Measurements from ENCODE around the gene FAM237B.

FAM237B gene

DNA sequence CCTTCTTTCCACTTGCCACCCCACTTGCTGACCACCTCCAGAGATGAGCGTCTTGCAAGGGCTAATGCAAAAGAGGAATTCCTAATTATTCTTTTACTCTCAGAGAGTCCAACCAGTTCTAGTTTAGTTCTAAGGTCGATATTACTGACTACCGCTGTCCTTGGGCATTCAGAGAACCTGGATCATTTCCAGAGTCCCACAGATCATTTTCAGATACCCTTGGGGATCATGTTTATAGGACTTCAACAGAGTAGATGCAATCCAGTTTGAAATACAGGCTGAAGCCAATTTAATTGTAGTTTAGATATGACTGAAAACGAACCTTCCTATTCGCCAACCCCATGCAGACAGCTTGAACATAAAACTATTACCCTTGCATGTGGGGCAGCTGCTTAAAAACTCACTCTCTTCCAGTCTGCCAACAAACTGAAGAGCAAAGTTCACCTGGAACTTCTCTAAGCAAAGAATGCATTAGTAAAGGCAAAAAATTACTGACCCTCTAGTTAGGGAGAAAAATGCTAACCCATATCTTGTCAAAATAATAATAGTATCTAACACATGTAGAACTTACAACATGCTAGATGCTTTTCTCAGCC is 53.7 kb downstream of the FAM237B start:
- DNase-seq (ENCODE audit: low read depth in 1 of 2, low spot score in 1 of 2) = no peak
- H3K4me3 ChIP-seq (replicated peaks; ENCODE audit: insufficient read depth, low read length) = no peak overlapping the region
- TF ChIP-seq POLR2AphosphoS5 (IDR thresholded peaks at IDR 0.05; ENCODE audit: low read depth) = no peak
- TF ChIP-seq SPI1 (IDR thresholded peaks at IDR 0.05; ENCODE audit: borderline replicate concordance, low read depth) = no peak
- TF ChIP-seq, protein P1, sequence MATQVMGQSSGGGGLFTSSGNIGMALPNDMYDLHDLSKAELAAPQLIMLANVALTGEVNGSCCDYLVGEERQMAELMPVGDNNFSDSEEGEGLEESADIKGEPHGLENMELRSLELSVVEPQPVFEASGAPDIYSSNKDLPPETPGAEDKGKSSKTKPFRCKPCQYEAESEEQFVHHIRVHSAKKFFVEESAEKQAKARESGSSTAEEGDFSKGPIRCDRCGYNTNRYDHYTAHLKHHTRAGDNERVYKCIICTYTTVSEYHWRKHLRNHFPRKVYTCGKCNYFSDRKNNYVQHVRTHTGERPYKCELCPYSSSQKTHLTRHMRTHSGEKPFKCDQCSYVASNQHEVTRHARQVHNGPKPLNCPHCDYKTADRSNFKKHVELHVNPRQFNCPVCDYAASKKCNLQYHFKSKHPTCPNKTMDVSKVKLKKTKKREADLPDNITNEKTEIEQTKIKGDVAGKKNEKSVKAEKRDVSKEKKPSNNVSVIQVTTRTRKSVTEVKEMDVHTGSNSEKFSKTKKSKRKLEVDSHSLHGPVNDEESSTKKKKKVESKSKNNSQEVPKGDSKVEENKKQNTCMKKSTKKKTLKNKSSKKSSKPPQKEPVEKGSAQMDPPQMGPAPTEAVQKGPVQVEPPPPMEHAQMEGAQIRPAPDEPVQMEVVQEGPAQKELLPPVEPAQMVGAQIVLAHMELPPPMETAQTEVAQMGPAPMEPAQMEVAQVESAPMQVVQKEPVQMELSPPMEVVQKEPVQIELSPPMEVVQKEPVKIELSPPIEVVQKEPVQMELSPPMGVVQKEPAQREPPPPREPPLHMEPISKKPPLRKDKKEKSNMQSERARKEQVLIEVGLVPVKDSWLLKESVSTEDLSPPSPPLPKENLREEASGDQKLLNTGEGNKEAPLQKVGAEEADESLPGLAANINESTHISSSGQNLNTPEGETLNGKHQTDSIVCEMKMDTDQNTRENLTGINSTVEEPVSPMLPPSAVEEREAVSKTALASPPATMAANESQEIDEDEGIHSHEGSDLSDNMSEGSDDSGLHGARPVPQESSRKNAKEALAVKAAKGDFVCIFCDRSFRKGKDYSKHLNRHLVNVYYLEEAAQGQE (IDR thresholded peaks at IDR 0.05; ENCODE audit: insufficient replicate concordance, low read depth) = no peak
- TF ChIP-seq, protein P2, sequence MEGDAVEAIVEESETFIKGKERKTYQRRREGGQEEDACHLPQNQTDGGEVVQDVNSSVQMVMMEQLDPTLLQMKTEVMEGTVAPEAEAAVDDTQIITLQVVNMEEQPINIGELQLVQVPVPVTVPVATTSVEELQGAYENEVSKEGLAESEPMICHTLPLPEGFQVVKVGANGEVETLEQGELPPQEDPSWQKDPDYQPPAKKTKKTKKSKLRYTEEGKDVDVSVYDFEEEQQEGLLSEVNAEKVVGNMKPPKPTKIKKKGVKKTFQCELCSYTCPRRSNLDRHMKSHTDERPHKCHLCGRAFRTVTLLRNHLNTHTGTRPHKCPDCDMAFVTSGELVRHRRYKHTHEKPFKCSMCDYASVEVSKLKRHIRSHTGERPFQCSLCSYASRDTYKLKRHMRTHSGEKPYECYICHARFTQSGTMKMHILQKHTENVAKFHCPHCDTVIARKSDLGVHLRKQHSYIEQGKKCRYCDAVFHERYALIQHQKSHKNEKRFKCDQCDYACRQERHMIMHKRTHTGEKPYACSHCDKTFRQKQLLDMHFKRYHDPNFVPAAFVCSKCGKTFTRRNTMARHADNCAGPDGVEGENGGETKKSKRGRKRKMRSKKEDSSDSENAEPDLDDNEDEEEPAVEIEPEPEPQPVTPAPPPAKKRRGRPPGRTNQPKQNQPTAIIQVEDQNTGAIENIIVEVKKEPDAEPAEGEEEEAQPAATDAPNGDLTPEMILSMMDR (IDR thresholded peaks at IDR 0.05; ENCODE audit: insufficient read depth, low read length) = no peak
- no peak for TF ChIP-seq GABPA (IDR thresholded peaks at IDR 0.05; ENCODE audit: low read depth)
- no peaks in the 10 kb centered on the region for H3K27me3 ChIP-seq (ENCODE audit: insufficient read depth, poor library complexity, severe bottlenecking)
- no peak overlapping the region for H3K27ac ChIP-seq (replicated peaks)

DNA sequence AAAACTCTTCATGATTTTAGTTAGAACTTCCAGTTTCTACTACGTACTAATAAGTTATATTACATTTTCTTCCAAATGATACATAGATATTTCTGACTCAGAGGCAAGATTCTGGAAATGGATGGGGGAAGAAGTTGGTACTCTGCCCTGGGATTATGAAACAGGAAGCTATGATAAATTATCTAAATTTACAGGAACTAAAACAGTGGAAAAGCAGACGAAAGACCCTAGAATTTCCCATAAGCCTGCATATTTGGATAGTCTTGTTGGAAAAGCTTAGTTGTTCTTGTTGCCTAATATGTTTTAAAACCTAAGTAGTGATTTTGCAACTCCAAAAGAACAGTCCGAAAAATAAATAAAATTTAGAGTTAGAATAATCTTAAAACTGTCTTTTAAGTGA is 54.3 kb downstream of the FAM237B start:
- no peak for DNase-seq (ENCODE audit: low read depth in 1 of 2, low spot score in 1 of 2)
- H3K27ac ChIP-seq (replicated peaks) = no peak overlapping the region
- TF ChIP-seq GABPA (IDR thresholded peaks at IDR 0.05; ENCODE audit: low read depth) (no peak), POLR2AphosphoS5 (IDR thresholded peaks at IDR 0.05; ENCODE audit: low read depth) (no peak)
- TF ChIP-seq, protein P1 (IDR thresholded peaks at IDR 0.05; ENCODE audit: insufficient replicate concordance, low read depth) = no peak
- H3K4me3 ChIP-seq (replicated peaks; ENCODE audit: insufficient read depth, low read length) = no peak overlapping the region
- no peaks in the 10 kb centered on the region for H3K27me3 ChIP-seq (ENCODE audit: insufficient read depth, poor library complexity, severe bottlenecking)

Measured in HL-60 (cell line).